H1 (cell line): ENCODE measurements around the gene BUD23. TPM values are rescaled to one million over a fixed set of nuclear protein-coding genes. Genes with fewer than 3 reads are reported as not detected.

Experiments used
- BRCA1 ChIP-seq: IDR thresholded peaks from 2 replicates; pipeline ENCODE4 v1.6.1; 2012; ENCODE audit warnings: low read depth, low read length, improper control_type of control experiment
- CBX8 ChIP-seq: fragments of 300-800, 300-1000 bp; sonication (generic); IDR thresholded peaks from 2 replicates; pipeline ENCODE4 v1.7.1; 2016; ENCODE audit warnings: low read depth, low read length, borderline replicate concordance
- CHD1 ChIP-seq: IDR thresholded peaks from 2 replicates; pipeline ENCODE4 v1.6.1; 2012; ENCODE audit warnings: low read depth, low read length, improper control_type of control experiment
- CHD2 ChIP-seq: IDR thresholded peaks from 2 replicates; pipeline ENCODE4 v1.6.1; 2012; ENCODE audit warnings: low read length, improper control_type of control experiment
- CTBP2 ChIP-seq: IDR thresholded peaks from 2 replicates; pipeline ENCODE4 v1.7.0; 2011; ENCODE audit warnings: borderline replicate concordance, mild to moderate bottlenecking, moderate library complexity, mixed read lengths, low read length; ENCODE audit not compliant: insufficient read depth, insufficient read length
- CTCF ChIP-seq, 3 experiments: IDR thresholded peaks; 1 replicate in 2 of 3; 2 replicates in 1 of 3; pipeline versions ENCODE4 v1.5.1 to v1.6.1; 2011; ENCODE audit warnings: low read length in 3 of 3, mild to moderate bottlenecking in 3 of 3, inconsistent platforms in 2 of 3, low read depth in 1 of 3, moderate library complexity in 1 of 3; ENCODE audit not compliant: insufficient read depth in 1 of 3; ENCODE audit errors: control extremely low read depth in 1 of 3
- EP300 ChIP-seq, 2 experiments: IDR thresholded peaks; 1 replicate in 1 of 2; 2 replicates in 1 of 2; pipeline ENCODE4 v1.6.1; 2011 to 2012; ENCODE audit warnings: low read depth in 2 of 2, low read length in 2 of 2, mild to moderate bottlenecking in 2 of 2, borderline replicate concordance in 1 of 2, inconsistent platforms in 1 of 2, moderate library complexity in 1 of 2
- HDAC2 ChIP-seq, 2 experiments: fragments of 300-600 bp in 1 of 2; sonication (generic) in 1 of 2; IDR thresholded peaks; 2 replicates each; pipeline ENCODE4 v1.6.1; 2011 to 2012; ENCODE audit warnings: low read depth in 2 of 2, low read length in 2 of 2, mild to moderate bottlenecking in 2 of 2, moderate library complexity in 2 of 2, borderline replicate concordance in 1 of 2, inconsistent platforms in 1 of 2
- RBBP5 ChIP-seq: IDR thresholded peaks from 2 replicates; pipeline ENCODE4 v1.7.1; 2012; ENCODE audit warnings: low read depth, mild to moderate bottlenecking, inconsistent platforms, low read length, moderate library complexity, borderline replicate concordance
- SIRT6 ChIP-seq: IDR thresholded peaks from one replicate; pipeline ENCODE4 v1.7.1; 2012; ENCODE audit warnings: low read length, inconsistent platforms
- SRF ChIP-seq: IDR thresholded peaks from 2 replicates; pipeline ENCODE4 v1.6.1; 2011; ENCODE audit warnings: mild to moderate bottlenecking, low read depth, low read length, moderate library complexity
- TAF1 ChIP-seq: IDR thresholded peaks from 2 replicates; pipeline ENCODE4 v1.6.1; 2011; ENCODE audit warnings: mild to moderate bottlenecking, low read depth, low read length
- TAF7 ChIP-seq: optimal IDR thresholded peaks from 2 replicates; pipeline ENCODE3; 2011; ENCODE audit warnings: low read depth, mild to moderate bottlenecking, inconsistent platforms, low read length, moderate library complexity, borderline replicate concordance
- USF2 ChIP-seq: IDR thresholded peaks from 2 replicates; pipeline ENCODE4 v1.6.1; 2011; ENCODE audit warnings: low read length, improper control_type of control experiment
- polyA plus RNA-seq, 7 experiments: library from polyadenylated mRNA; depleted of rRNA in 3 of 7; stranded (reverse) in 5 of 7; unstranded in 2 of 7; fragments of >200 nt in 5 of 7; fragments of 200-250 nt in 2 of 7; gene quantifications; 1 replicate in 5 of 7; 2 replicates in 1 of 7; 4 replicates in 1 of 7; pipeline versions ENCODE4 v1.2.1 to v1.2.3, GENCODE V29; 2011 to 2013; ENCODE audit warnings: missing spikeins in 2 of 7, mixed read lengths in 2 of 7
- total RNA-seq: library from RNA; stranded (reverse); fragmentation: NEBNext Ultra II Directional; extraction: Animal tissue kit (Norgen Biotek cat#: 25700); gene quantifications from 2 replicates; pipeline ENCODE4 v1.2.1, GENCODE V29; 2021

BUD23 gene
- total and polyA plus RNA-seq, 2 of the 8 experiments (the other 6 are each of a cell fraction or from before 2014, with no cell fraction given), result 72.3 to 78.4 TPM

GRCh38 chr7:73738612-73739386, 55.4 kb downstream of the BUD23 start, which contains the start of gene ABHD11 (continued):
- TF ChIP-seq CTBP2, result no peak
- TF ChIP-seq CBX8, result no peak
- no peak for TF ChIP-seq SRF
- peak; percentile 91 for TF ChIP-seq CHD2
- peak; percentile 78 for TF ChIP-seq TAF1
- peak; percentile 70 for TF ChIP-seq RBBP5
- no peak for TF ChIP-seq CHD1
- no peak for TF ChIP-seq USF2
- peak in 1 of 2 experiments; percentile 85; a peak in 1 of 3 replicates for TF ChIP-seq EP300 (IDR thresholded peaks at IDR 0.05; ENCODE audit: borderline replicate concordance in 1 of 2, low read depth in 2 of 2, low read length in 2 of 2)
- no peak for TF ChIP-seq SIRT6
- peak; percentile 64 for TF ChIP-seq BRCA1
- TF ChIP-seq HDAC2 (IDR thresholded peaks at IDR 0.05; ENCODE audit: borderline replicate concordance in 1 of 2, low read depth in 2 of 2, low read length in 2 of 2), result 0 out of 4 replicates have a peak, but pooled peaks of 1 of the 2 experiments have one; percentile 3
- no peak for TF ChIP-seq CTCF (IDR thresholded peaks at IDR 0.05; ENCODE audit: control extremely low read depth in 1 of 3, insufficient read depth in 1 of 3, low read depth in 1 of 3, low read length in 3 of 3)
- TF ChIP-seq TAF7, result no peak
